A549 (cell line): ENCODE measurements around the gene CSAD.

Experiments
- CHD2 ChIP-seq: fragments of 150-350 bp; IDR thresholded peaks from 2 replicates; pipeline ENCODE4 v1.6.1; 2014; ENCODE audit warnings: low read length; ENCODE audit not compliant: partially characterized antibody
- CHD4 ChIP-seq: fragments of 200-600 bp; sonication (generic); IDR thresholded peaks from 2 replicates; pipeline ENCODE4 v1.6.1; 2016; ENCODE audit warnings: antibody characterized with exemption, mild to moderate bottlenecking, borderline replicate concordance
- EP300 ChIP-seq, 2 experiments: fragments of >200 bp; sonication (Bioruptor Twin); formaldehyde crosslinking; IDR thresholded peaks; 2 replicates in 1 of 2; 3 replicates in 1 of 2; pipeline ENCODE4 v1.6.1; 2016 to 2017
- ESRRA ChIP-seq: fragments of 150-350 bp; IDR thresholded peaks from 2 replicates; pipeline ENCODE4 v1.6.1; 2014; ENCODE audit warnings: mild to moderate bottlenecking, low read length, borderline replicate concordance
- POLR2A ChIP-seq: IDR thresholded peaks from 2 replicates; pipeline ENCODE4 v1.6.1; 2012; ENCODE audit warnings: mild to moderate bottlenecking, low read length
- RFX5 ChIP-seq: fragments of 450-650 bp; IDR thresholded peaks from 2 replicates; pipeline ENCODE4 v1.7.1; 2014; ENCODE audit warnings: antibody characterized with exemption, mild to moderate bottlenecking, moderate library complexity
- SMC3 ChIP-seq: fragments of >200 bp; sonication (Bioruptor Twin); formaldehyde crosslinking; IDR thresholded peaks from 3 replicates; pipeline ENCODE4 v1.6.1; 2018; ENCODE audit warnings: inconsistent platforms
- ZFP36 ChIP-seq: fragments of 450-650 bp; IDR thresholded peaks from 2 replicates; pipeline ENCODE4 v1.6.1; 2014; ENCODE audit warnings: borderline replicate concordance; ENCODE audit not compliant: partially characterized antibody
- TF ChIP-seq, protein P1 (sequence below): fragments of >200 bp; sonication (Bioruptor Twin); formaldehyde crosslinking; IDR thresholded peaks from 3 replicates; pipeline ENCODE4 v1.5.1; 2016
- TF ChIP-seq, protein P2 (sequence below): fragments of 200-600 bp; sonication (generic); IDR thresholded peaks from 2 replicates; pipeline ENCODE4 v1.6.1; 2016; ENCODE audit warnings: antibody characterized with exemption, mild to moderate bottlenecking, moderate library complexity
- TF ChIP-seq, protein P3 (sequence below): IDR thresholded peaks from 2 replicates; pipeline ENCODE4 v1.6.1; 2012
- TF ChIP-seq, protein P4 (sequence below): IDR thresholded peaks from 2 replicates; pipeline ENCODE4 v1.6.1; 2012

DNA sequence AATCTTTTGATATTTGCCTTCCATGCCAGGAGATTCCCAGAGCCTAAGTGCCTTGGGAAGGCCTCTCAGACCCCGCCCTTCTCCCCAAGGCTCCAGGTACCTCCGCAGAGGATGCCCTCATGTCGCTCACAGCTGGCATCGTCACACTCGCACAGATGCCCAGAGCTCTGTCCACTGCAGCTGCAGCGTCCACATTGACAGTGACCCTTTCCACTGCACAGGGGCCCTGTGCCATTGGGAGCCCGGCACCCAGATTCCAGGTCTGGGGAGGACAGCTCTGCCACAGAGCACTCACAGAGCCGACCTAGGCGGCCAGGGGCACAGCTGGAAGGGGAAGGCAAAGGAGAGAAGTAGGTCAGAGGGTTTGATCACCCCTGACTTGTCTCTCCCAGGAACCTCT is 12.3 kb upstream of the CSAD start:
- TF ChIP-seq RFX5 (no peak), ZFP36 (no peak), EP300 (IDR thresholded peaks at IDR 0.05) (no peak), ESRRA (no peak), POLR2A (no peak), SMC3 (no peak), CHD4 (no peak), CHD2 (no peak)
- TF ChIP-seq, protein P1, sequence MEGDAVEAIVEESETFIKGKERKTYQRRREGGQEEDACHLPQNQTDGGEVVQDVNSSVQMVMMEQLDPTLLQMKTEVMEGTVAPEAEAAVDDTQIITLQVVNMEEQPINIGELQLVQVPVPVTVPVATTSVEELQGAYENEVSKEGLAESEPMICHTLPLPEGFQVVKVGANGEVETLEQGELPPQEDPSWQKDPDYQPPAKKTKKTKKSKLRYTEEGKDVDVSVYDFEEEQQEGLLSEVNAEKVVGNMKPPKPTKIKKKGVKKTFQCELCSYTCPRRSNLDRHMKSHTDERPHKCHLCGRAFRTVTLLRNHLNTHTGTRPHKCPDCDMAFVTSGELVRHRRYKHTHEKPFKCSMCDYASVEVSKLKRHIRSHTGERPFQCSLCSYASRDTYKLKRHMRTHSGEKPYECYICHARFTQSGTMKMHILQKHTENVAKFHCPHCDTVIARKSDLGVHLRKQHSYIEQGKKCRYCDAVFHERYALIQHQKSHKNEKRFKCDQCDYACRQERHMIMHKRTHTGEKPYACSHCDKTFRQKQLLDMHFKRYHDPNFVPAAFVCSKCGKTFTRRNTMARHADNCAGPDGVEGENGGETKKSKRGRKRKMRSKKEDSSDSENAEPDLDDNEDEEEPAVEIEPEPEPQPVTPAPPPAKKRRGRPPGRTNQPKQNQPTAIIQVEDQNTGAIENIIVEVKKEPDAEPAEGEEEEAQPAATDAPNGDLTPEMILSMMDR, result no peak
- TF ChIP-seq, protein P2, sequence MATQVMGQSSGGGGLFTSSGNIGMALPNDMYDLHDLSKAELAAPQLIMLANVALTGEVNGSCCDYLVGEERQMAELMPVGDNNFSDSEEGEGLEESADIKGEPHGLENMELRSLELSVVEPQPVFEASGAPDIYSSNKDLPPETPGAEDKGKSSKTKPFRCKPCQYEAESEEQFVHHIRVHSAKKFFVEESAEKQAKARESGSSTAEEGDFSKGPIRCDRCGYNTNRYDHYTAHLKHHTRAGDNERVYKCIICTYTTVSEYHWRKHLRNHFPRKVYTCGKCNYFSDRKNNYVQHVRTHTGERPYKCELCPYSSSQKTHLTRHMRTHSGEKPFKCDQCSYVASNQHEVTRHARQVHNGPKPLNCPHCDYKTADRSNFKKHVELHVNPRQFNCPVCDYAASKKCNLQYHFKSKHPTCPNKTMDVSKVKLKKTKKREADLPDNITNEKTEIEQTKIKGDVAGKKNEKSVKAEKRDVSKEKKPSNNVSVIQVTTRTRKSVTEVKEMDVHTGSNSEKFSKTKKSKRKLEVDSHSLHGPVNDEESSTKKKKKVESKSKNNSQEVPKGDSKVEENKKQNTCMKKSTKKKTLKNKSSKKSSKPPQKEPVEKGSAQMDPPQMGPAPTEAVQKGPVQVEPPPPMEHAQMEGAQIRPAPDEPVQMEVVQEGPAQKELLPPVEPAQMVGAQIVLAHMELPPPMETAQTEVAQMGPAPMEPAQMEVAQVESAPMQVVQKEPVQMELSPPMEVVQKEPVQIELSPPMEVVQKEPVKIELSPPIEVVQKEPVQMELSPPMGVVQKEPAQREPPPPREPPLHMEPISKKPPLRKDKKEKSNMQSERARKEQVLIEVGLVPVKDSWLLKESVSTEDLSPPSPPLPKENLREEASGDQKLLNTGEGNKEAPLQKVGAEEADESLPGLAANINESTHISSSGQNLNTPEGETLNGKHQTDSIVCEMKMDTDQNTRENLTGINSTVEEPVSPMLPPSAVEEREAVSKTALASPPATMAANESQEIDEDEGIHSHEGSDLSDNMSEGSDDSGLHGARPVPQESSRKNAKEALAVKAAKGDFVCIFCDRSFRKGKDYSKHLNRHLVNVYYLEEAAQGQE, result no peak
- TF ChIP-seq, protein P3, sequence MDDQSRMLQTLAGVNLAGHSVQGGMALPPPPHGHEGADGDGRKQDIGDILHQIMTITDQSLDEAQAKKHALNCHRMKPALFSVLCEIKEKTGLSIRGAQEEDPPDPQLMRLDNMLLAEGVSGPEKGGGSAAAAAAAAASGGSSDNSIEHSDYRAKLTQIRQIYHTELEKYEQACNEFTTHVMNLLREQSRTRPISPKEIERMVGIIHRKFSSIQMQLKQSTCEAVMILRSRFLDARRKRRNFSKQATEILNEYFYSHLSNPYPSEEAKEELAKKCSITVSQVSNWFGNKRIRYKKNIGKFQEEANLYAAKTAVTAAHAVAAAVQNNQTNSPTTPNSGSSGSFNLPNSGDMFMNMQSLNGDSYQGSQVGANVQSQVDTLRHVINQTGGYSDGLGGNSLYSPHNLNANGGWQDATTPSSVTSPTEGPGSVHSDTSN, result no peak
- TF ChIP-seq, protein P4, sequence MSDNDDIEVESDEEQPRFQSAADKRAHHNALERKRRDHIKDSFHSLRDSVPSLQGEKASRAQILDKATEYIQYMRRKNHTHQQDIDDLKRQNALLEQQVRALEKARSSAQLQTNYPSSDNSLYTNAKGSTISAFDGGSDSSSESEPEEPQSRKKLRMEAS, result no peak
